DMS114 treated with DMSO at 0.1 percent for 48 hours (cell line): ENCODE data around the gene TP53TG3F.
"Not testable (repeated sequence)": the region's sequence is repeated elsewhere in the genome, so short reads cannot be mapped to it uniquely, and the experiment has no call there.

Experiments
- DNase-seq: peaks from one replicate; lab custom pipeline; 2025; ENCODE audit not compliant: unreplicated experiment; lab: John Stamatoyannopoulos, UW

TP53TG3F gene, protein sequence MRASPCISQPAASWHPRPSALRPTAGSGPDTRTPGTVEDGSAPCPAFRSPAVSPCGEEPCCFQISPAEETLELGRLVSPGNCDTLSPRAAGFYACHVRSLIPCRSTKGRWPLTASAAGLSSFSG

GRCh38 chr16:33459312-33459711 lies at the start of gene TP53TG3F:
Gene TP53TG3F (plus strand): TSS chr16:33459612. CDS start chr16:33459680, 68 bp downstream.
- DNase-seq, result not testable (repeated sequence)

GRCh38 chr16:33491611-33492010 lies 32.2 kb downstream of the TP53TG3F start:
- not testable (repeated sequence) for DNase-seq

- DNase-seq, result not testable (repeated sequence)
Observed at GRCh38 chr16:33507231-33507630, 47.8 kb downstream of the TP53TG3F start.

DNA sequence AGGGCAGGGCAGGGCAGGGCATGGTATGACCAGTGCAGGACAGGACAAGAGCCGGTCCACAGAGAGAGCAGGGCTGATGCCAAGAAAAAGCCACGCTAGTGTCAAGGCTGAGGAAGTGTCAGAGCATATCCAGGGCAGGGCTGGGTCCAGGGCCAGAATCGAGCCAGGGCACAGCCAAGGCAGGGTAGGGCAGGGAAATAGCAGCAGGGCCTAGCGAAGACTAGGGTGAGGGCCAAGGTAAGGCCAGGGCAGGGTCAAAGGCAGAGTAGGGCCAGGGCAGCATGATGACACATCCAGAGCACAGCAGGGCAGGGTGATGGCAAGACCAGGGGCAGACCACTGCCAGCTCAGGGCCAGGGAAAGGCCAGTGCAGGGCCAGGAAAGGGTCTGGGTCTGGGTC lies 49.7 kb downstream of the TP53TG3F start:
- not testable (repeated sequence) for DNase-seq

DNA sequence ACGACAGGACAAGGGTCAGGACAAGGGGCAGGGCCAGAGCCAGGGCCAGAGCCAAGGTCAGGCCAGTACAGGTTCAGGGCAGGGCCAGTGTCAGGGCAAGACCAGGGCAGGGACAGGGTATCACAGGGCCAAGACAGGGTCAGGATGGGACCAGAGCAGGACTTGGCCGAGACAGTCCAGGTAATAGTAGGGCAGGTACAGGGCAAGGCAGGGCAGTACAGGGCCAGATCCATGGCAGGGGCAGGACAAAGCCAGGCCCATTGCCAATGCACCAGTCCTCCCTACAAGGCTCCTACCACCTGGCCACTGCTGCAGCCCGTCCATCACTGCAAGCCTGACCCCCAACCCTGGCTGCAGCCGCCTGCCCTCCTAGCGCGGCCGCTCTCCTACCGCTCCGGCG lies 50.5 kb downstream of the TP53TG3F start:
- DNase-seq, result not testable (repeated sequence)
